Neuronal stem cell (in vitro differentiated cells): ENCODE results near the gene FAM227B.
A peak's percentile ranks its signal among the peaks of the same experiment; 100 is the strongest.
"Not testable (repeated sequence)": the region's sequence is repeated elsewhere in the genome, so short reads cannot be mapped to it uniquely, and the experiment has no call there.

Experiments
- DNase-seq: peaks from one replicate; pipeline ENCODE4 v3.0.0-alpha.2; 2013; ENCODE audit warnings: low spot score
- H2AFZ ChIP-seq: one replicate; pipeline ENCODE4 v1.6.1; 2013; ENCODE audit warnings: mild to moderate bottlenecking, low read length, inconsistent platforms
- H2AK5ac ChIP-seq: 2 replicates; pipeline ENCODE4 v1.6.1; 2013; ENCODE audit warnings: low read depth, mild to moderate bottlenecking, inconsistent platforms, low read length, moderate library complexity, mixed read lengths
- H2BK120ac ChIP-seq: 2 replicates; pipeline ENCODE4 v1.6.1; 2013; ENCODE audit warnings: low read depth, mild to moderate bottlenecking, inconsistent platforms, low read length, moderate library complexity, mixed read lengths
- H2BK12ac ChIP-seq: one replicate; pipeline ENCODE4 v1.6.1; 2013; ENCODE audit warnings: low read length, inconsistent platforms
- H2BK15ac ChIP-seq: 2 replicates; pipeline ENCODE4 v1.6.1; 2013; ENCODE audit warnings: mild to moderate bottlenecking, low read length, inconsistent platforms, mixed read lengths
- H2BK5ac ChIP-seq: one replicate; pipeline ENCODE4 v1.6.1; 2013; ENCODE audit warnings: inconsistent platforms, mild to moderate bottlenecking, low read length, moderate library complexity
- H3K14ac ChIP-seq: one replicate; pipeline ENCODE4 v1.6.1; 2013; ENCODE audit warnings: low read length, inconsistent platforms
- H3K18ac ChIP-seq: 2 replicates; pipeline ENCODE4 v1.6.1; 2013; ENCODE audit warnings: low read length, inconsistent platforms
- H3K23ac ChIP-seq: 2 replicates; pipeline ENCODE4 v1.6.1; 2013; ENCODE audit warnings: low read depth, mild to moderate bottlenecking, mixed read lengths, low read length, inconsistent platforms; ENCODE audit not compliant: poor library complexity
- H3K27ac ChIP-seq: replicated peaks from 3 replicates; pipeline ENCODE4 v1.5.1; 2013; ENCODE audit warnings: low read length, inconsistent platforms
- H3K27me3 ChIP-seq, 3 experiments: 2 replicates each; pipeline ENCODE4 v1.6.1; 2013; ENCODE audit warnings: low read length in 3 of 3, mild to moderate bottlenecking in 2 of 3, inconsistent platforms in 1 of 3, low read depth in 1 of 3, mixed read lengths in 1 of 3, moderate library complexity in 1 of 3; ENCODE audit not compliant: control insufficient read depth in 3 of 3, insufficient read depth in 3 of 3
- H3K36me3 ChIP-seq, 2 donors: replicated peaks in 1 of 2; 2 replicates each; pipeline ENCODE4 v1.6.1; 2013; ENCODE audit warnings: low read length in 2 of 2; ENCODE audit not compliant: control insufficient read depth in 2 of 2, insufficient read depth in 2 of 2
- H3K4ac ChIP-seq: 2 replicates; pipeline ENCODE4 v1.6.1; 2013; ENCODE audit warnings: inconsistent platforms, mild to moderate bottlenecking, low read length, moderate library complexity
- H3K4me1 ChIP-seq, 2 donors: 1 replicate in 1 of 2; 2 replicates in 1 of 2; pipeline ENCODE4 v1.6.1; 2013; ENCODE audit warnings: low read length in 2 of 2, low read depth in 1 of 2; ENCODE audit not compliant: control insufficient read depth in 2 of 2, insufficient read depth in 1 of 2
- H3K4me2 ChIP-seq: one replicate; pipeline ENCODE4 v1.6.1; 2013; ENCODE audit warnings: mild to moderate bottlenecking, low read length, inconsistent platforms; ENCODE audit not compliant: insufficient read depth, poor library complexity, severe bottlenecking
- H3K4me3 ChIP-seq, 2 donors: 2 replicates each; pipeline ENCODE4 v1.5.1; 2013; ENCODE audit warnings: low read length in 2 of 2, mild to moderate bottlenecking in 2 of 2, inconsistent platforms in 1 of 2, moderate library complexity in 1 of 2
- H3K79me1 ChIP-seq: one replicate; pipeline ENCODE4 v1.6.1; 2013; ENCODE audit warnings: low read depth, mild to moderate bottlenecking, inconsistent platforms, low read length, moderate library complexity
- H3K9ac ChIP-seq: one replicate; pipeline ENCODE4 v1.6.1; 2013; ENCODE audit warnings: mild to moderate bottlenecking, low read depth, low read length, inconsistent platforms; ENCODE audit not compliant: poor library complexity
- H3K9me3 ChIP-seq, 2 donors: replicated peaks in 1 of 2; 2 replicates each; pipeline versions ENCODE3 to v1.6.1; 2013; ENCODE audit warnings: low read length in 2 of 2, mild to moderate bottlenecking in 2 of 2, inconsistent platforms in 1 of 2, low read depth in 1 of 2, mixed read lengths in 1 of 2, moderate library complexity in 1 of 2; ENCODE audit not compliant: control insufficient read depth in 2 of 2, insufficient read depth in 1 of 2
- H4K8ac ChIP-seq: one replicate; pipeline ENCODE4 v1.6.1; 2013; ENCODE audit warnings: low read depth, mild to moderate bottlenecking, inconsistent platforms, low read length, moderate library complexity
- H4K91ac ChIP-seq: one replicate; pipeline ENCODE4 v1.6.1; 2013; ENCODE audit warnings: low read length, low read depth, mild to moderate bottlenecking, inconsistent platforms; ENCODE audit not compliant: poor library complexity
- WGBS, 2 donors: extraction: QIAGEN DNeasy Blood & Tissue Kit; methylation state at CpG; one replicate each; pipeline ENCODE4 v1.1.7; 2013; ENCODE audit warnings: missing lambda C conversion rate in 2 of 2, mixed read lengths in 1 of 2; ENCODE audit not compliant: insufficient read length in 2 of 2, insufficient replicate concordance in 1 of 2; ENCODE audit errors: extremely low coverage in 2 of 2; 5-methylcytosine and 5-hydroxymethylcytosine counted together

The FAM227B gene

DNA sequence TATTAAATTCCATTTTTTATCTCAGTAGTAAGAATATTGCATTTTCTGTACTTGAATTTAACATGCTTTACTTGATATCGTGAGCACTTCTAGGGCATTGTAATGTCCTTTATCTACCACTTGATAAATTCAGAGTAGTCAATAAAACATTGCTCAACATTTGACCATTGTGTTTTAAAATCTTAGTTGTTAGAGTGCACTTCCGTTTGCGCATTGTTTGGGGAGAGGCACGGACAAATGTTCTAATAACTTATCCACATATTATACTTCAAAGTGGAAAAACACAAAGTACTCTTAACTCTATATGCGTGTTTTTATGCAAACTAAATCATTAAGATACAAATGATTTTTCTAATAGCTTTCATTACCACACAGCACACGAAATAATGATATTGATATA, 419 bp downstream of the FAM227B start:
- Histone ChIP-seq H3K18ac (no peak overlapping the region), H2BK5ac (no peak overlapping the region), H4K91ac (no peak overlapping the region), H3K23ac (no peak overlapping the region), H3K4me1 (peaks cover 2 to 7% of the 10 kb centered on the region in 2 donors), H2BK15ac (no peak overlapping the region), H3K4me2 (peak overlapping the region; percentile 43), H2AK5ac (no peak overlapping the region), H2AFZ (peak overlapping the region; percentile 88), H3K36me3 (peaks cover 2 to 17% of the 10 kb centered on the region in 2 donors), H2BK120ac (no peak overlapping the region), H3K27me3 (no peaks in the 10 kb centered on the region), H2BK12ac (no peak overlapping the region), H3K79me1 (no peaks in the 10 kb centered on the region), H3K4me3 (peak overlapping the region; percentile 85 to 86), H3K9ac (no peak overlapping the region), H3K4ac (no peak overlapping the region), H3K9me3 (peaks cover 2 to 25% of the 10 kb centered on the region in 2 donors), H3K27ac (peak overlapping the region; percentile 37), H4K8ac (no peak overlapping the region), H3K14ac (no peak overlapping the region)
- no peak for DNase-seq
- no CpG with 5 or more reads among the region's 6 CpGs for WGBS, 2 donors

DNA sequence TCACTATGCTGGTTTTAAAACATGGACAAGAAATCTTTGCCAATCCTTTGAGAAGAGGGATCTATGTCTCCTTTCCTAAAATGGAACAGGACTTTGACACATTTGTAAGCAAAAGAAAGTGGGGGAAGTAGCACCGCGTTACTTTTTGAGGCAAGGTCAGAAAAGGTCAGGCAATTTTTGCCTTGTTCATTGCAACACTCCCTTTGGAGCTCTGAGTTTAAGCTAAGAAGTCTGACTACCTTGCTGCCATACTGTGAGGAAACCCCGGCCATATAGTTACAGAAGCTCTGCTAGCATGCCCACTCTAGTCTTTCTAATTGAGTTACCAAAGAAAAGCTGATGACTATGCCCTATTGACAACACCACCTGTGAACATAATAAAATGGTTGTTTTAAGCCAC, 1.4 kb downstream of the FAM227B start:
- H4K91ac ChIP-seq: no peak overlapping the region
- H3K27me3 ChIP-seq: no peaks in the 10 kb centered on the region
- no peak for DNase-seq
- no peaks in the 10 kb centered on the region for H3K79me1 ChIP-seq
- H3K27ac ChIP-seq: no peak overlapping the region
- no peak overlapping the region for H2AK5ac ChIP-seq
- H3K9me3 ChIP-seq: peaks cover 3 to 24% of the 10 kb centered on the region in 2 donors
- no peak overlapping the region for H3K4ac ChIP-seq
- WGBS, 2 donors: no CpG with 5 or more reads among the region's 3 CpGs
- H2AFZ ChIP-seq: no peak overlapping the region
- no peak overlapping the region for H3K23ac ChIP-seq
- no peak overlapping the region for H3K4me2 ChIP-seq
- peaks cover 2 to 7% of the 10 kb centered on the region in 2 donors for H3K4me1 ChIP-seq
- H3K14ac ChIP-seq: no peak overlapping the region
- H2BK15ac ChIP-seq: no peak overlapping the region
- no peak overlapping the region for H3K18ac ChIP-seq
- peaks cover 2 to 15% of the 10 kb centered on the region in 2 donors for H3K36me3 ChIP-seq
- H2BK12ac ChIP-seq: no peak overlapping the region
- no peak overlapping the region for H2BK120ac ChIP-seq
- H4K8ac ChIP-seq: no peak overlapping the region
- no peak overlapping the region for H3K4me3 ChIP-seq
- no peak overlapping the region for H3K9ac ChIP-seq
- no peak overlapping the region for H2BK5ac ChIP-seq

DNA sequence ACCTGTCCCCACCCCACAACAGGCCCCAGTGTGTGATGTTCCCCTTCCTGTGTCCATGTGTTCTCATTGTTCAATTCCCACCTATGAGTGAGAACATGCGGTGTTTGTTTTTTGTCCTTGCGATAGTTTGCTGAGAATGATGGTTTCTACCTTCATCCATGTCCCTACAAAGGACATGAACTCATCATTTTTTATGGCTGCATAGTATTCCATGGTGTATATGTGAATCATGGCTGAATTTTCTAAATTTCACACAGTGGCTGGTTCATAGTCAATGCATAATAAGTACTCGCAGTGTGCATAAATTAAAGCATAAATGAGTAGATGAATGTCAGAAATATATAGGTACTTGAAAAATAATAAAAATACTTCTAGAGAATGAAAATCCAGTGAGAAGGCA, 8.4 kb downstream of the FAM227B start:
- not testable (repeated sequence) for H3K4me3 ChIP-seq, H2BK12ac ChIP-seq, H3K9ac ChIP-seq, H3K23ac ChIP-seq, H3K14ac ChIP-seq, H3K36me3 ChIP-seq, H2BK120ac ChIP-seq, H3K27me3 ChIP-seq, H2AFZ ChIP-seq, H4K8ac ChIP-seq, H3K27ac ChIP-seq, H3K18ac ChIP-seq, H2BK15ac ChIP-seq, H3K79me1 ChIP-seq, H2BK5ac ChIP-seq, H4K91ac ChIP-seq, H2AK5ac ChIP-seq, H3K4me2 ChIP-seq, H3K4ac ChIP-seq, DNase-seq, H3K4me1 ChIP-seq
- peaks cover 1 to 13% of the 10 kb centered on the region in 2 donors for H3K9me3 ChIP-seq
- no CpG with 5 or more reads among the region's 3 CpGs for WGBS, 2 donors

DNA sequence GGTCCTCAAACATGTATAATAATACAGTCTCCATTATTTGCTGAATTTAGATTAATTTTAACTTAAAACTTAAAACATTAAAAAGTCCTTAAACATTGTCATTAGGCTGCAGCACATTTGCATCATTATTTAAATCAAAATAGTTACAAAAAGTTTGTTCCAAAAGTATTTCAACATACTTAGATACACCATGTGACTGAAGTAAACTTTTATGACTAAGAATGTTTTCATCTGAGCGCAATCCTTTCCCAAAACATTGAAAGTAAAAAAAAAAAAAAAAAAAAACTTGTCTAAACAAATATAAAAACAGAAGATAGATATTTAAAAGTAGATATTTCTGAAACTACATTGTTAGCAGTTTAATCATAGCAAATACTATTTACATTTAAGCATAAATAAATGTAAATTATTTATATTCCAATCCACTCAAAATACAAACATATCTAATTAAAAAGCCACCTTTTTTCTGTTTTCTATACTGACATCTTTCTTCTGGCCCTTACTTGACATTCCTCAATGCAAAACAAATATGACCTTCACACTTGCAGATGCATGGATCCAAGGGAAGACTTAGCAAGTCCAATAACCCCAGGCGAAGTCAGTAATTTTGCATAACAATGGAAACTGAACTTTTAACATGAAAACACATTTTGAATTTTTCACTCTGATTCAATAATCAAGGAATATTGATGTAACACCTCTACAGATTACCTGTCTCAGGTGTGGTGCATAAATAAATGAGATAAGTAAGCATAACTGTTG, 10.3 kb downstream of the FAM227B start:
- H3K27ac ChIP-seq: no peak overlapping the region
- no peaks in the 10 kb centered on the region for H3K27me3 ChIP-seq
- no peak overlapping the region for H3K14ac ChIP-seq
- no peaks in the 10 kb centered on the region for H3K4me1 ChIP-seq
- no peak overlapping the region for H3K4ac ChIP-seq
- no peak overlapping the region for H2BK15ac ChIP-seq
- H4K91ac ChIP-seq: no peak overlapping the region
- H3K9ac ChIP-seq: no peak overlapping the region
- DNase-seq: no peak
- H2BK12ac ChIP-seq: no peak overlapping the region
- H3K23ac ChIP-seq: no peak overlapping the region
- peaks cover 0 to 8% of the 10 kb centered on the region in 2 donors for H3K36me3 ChIP-seq
- WGBS, 2 donors: no CpG with 5 or more reads among the region's 2 CpGs
- no peak overlapping the region for H3K4me2 ChIP-seq
- H3K79me1 ChIP-seq: no peaks in the 10 kb centered on the region
- H2BK120ac ChIP-seq: no peak overlapping the region
- no peak overlapping the region for H3K18ac ChIP-seq
- H3K4me3 ChIP-seq: no peak overlapping the region
- H2BK5ac ChIP-seq: no peak overlapping the region
- no peak overlapping the region for H2AK5ac ChIP-seq
- H4K8ac ChIP-seq: no peak overlapping the region
- H2AFZ ChIP-seq: no peak overlapping the region
- H3K9me3 ChIP-seq: peaks cover 4 to 14% of the 10 kb centered on the region in 2 donors
